MM.1S (cell line): ENCODE results near the gene MOB3B.

Source experiments
- DNase-seq: peaks from one replicate; pipeline ENCODE4 v3.0.0-alpha.2; 2015
- H2AFZ ChIP-seq: fragments of 300-600 bp; sonication (generic); 2 replicates; pipeline ENCODE4 v1.6.0; 2016; ENCODE audit warnings: antibody characterized with exemption, low read length
- H3F3A ChIP-seq: fragments of 300-600 bp; sonication (generic); 2 replicates; pipeline ENCODE4 v1.6.1; 2016; ENCODE audit warnings: mild to moderate bottlenecking, antibody characterized with exemption, low read length, moderate library complexity, mixed read lengths; ENCODE audit not compliant: insufficient read depth
- H3K27ac ChIP-seq: fragments of 300-600 bp; sonication (generic); 2 replicates; pipeline ENCODE4 v1.5.1; 2016; ENCODE audit warnings: mild to moderate bottlenecking, low read length
- H3K27me3 ChIP-seq: fragments of 300-600 bp; sonication (generic); replicated peaks from 2 replicates; pipeline ENCODE4 v1.6.0; 2016; ENCODE audit warnings: low read length; ENCODE audit not compliant: insufficient read depth
- H3K36me3 ChIP-seq: fragments of 300-600 bp; sonication (generic); replicated peaks from 2 replicates; pipeline ENCODE4 v1.6.1; 2016; ENCODE audit warnings: mild to moderate bottlenecking, low read length, mixed read lengths; ENCODE audit not compliant: insufficient read depth
- H3K4me1 ChIP-seq: fragments of 300-600 bp; sonication (generic); 2 replicates; pipeline ENCODE4 v1.6.1; 2016; ENCODE audit warnings: low read length, mixed read lengths
- H3K4me2 ChIP-seq: fragments of 300-600 bp; sonication (generic); 2 replicates; pipeline ENCODE4 v1.6.0; 2016; ENCODE audit warnings: low read depth, low read length
- H3K4me3 ChIP-seq: fragments of 300-600 bp; sonication (generic); 2 replicates; pipeline ENCODE4 v1.5.1; 2016; ENCODE audit warnings: low read length, mixed read lengths
- H3K79me2 ChIP-seq: fragments of 300-600 bp; sonication (generic); 2 replicates; pipeline ENCODE4 v1.6.1; 2016; ENCODE audit warnings: mixed run types, low read length, mixed read lengths
- H3K9ac ChIP-seq: fragments of 300-600 bp; sonication (generic); 2 replicates; pipeline ENCODE4 v1.6.1; 2016; ENCODE audit warnings: low read length, mixed read lengths
- H3K9me2 ChIP-seq: fragments of 300-600 bp; sonication (generic); replicated peaks from 2 replicates; pipeline ENCODE4 v1.6.1; 2016; ENCODE audit warnings: mild to moderate bottlenecking, low read length, mixed read lengths; ENCODE audit not compliant: insufficient read depth
- H3K9me3 ChIP-seq: fragments of 300-600 bp; sonication (generic); replicated peaks from 2 replicates; pipeline ENCODE4 v1.6.1; 2016; ENCODE audit warnings: mild to moderate bottlenecking, low read length, mixed read lengths; ENCODE audit not compliant: insufficient read depth
- H4K20me1 ChIP-seq: fragments of 300-600 bp; sonication (generic); 2 replicates; pipeline ENCODE4 v1.6.1; 2016; ENCODE audit warnings: mild to moderate bottlenecking, low read length, moderate library complexity, mixed read lengths; ENCODE audit not compliant: insufficient read depth
- CTCF ChIP-seq: fragments of 300-600 bp; sonication (generic); IDR thresholded peaks from 2 replicates; pipeline ENCODE4 v1.5.1; 2016; ENCODE audit warnings: antibody characterized with exemption, low read length, mixed read lengths
- EZH2 ChIP-seq: fragments of 300-600 bp; sonication (generic); optimal IDR thresholded peaks from 2 replicates; pipeline ENCODE3; 2017; ENCODE audit warnings: low read depth, mild to moderate bottlenecking, antibody characterized with exemption, low read length, mixed read lengths
- EZH2phosphoT487 ChIP-seq: fragments of 300-600 bp; sonication (generic); IDR thresholded peaks from 2 replicates; pipeline ENCODE4 v1.6.1; 2018; ENCODE audit warnings: antibody characterized with exemption, low read length

Gene MOB3B

GRCh38 chr9:27545471-27545870 is 15.9 kb upstream of the MOB3B start:
- no peaks in the 10 kb centered on the region for H3F3A ChIP-seq
- no peaks in the 10 kb centered on the region for H3K36me3 ChIP-seq
- H3K4me1 ChIP-seq: no peaks in the 10 kb centered on the region
- H3K4me3 ChIP-seq: no peak overlapping the region
- H3K79me2 ChIP-seq: no peaks in the 10 kb centered on the region
- TF ChIP-seq CTCF: no peak
- no peak for TF ChIP-seq EZH2
- no peak for TF ChIP-seq EZH2phosphoT487
- no peak overlapping the region for H3K4me2 ChIP-seq
- H3K9me2 ChIP-seq: no peaks in the 10 kb centered on the region
- H3K27ac ChIP-seq: no peak overlapping the region
- H3K9me3 ChIP-seq: no peaks in the 10 kb centered on the region
- no peak for DNase-seq
- no peak overlapping the region for H2AFZ ChIP-seq
- no peak overlapping the region for H3K9ac ChIP-seq
- H3K27me3 ChIP-seq: no peaks in the 10 kb centered on the region
- no peaks in the 10 kb centered on the region for H4K20me1 ChIP-seq

GRCh38 chr9:27542508-27542907 is 12.9 kb upstream of the MOB3B start:
- H4K20me1 ChIP-seq: no peaks in the 10 kb centered on the region
- H3K36me3 ChIP-seq: no peaks in the 10 kb centered on the region
- no peak overlapping the region for H3K27ac ChIP-seq
- H3F3A ChIP-seq: no peaks in the 10 kb centered on the region
- H3K9me3 ChIP-seq: no peaks in the 10 kb centered on the region
- TF ChIP-seq EZH2phosphoT487 (no peak), EZH2 (no peak), CTCF (no peak)
- H3K79me2 ChIP-seq: no peaks in the 10 kb centered on the region
- H3K4me2 ChIP-seq: no peak overlapping the region
- H3K9ac ChIP-seq: no peak overlapping the region
- no peaks in the 10 kb centered on the region for H3K27me3 ChIP-seq
- H3K4me1 ChIP-seq: no peaks in the 10 kb centered on the region
- H3K4me3 ChIP-seq: no peak overlapping the region
- H3K9me2 ChIP-seq: no peaks in the 10 kb centered on the region
- no peak overlapping the region for H2AFZ ChIP-seq
- DNase-seq: no peak

- H3K27ac ChIP-seq: no peak overlapping the region
- TF ChIP-seq EZH2 (no peak), CTCF (no peak), EZH2phosphoT487 (no peak)
Measured at GRCh38 chr9:27541740-27542139, 12.1 kb upstream of the MOB3B start.

GRCh38 chr9:27540502-27540901 is 10.9 kb upstream of the MOB3B start:
- no peak overlapping the region for H3K9ac ChIP-seq
- TF ChIP-seq CTCF (no peak), EZH2 (no peak), EZH2phosphoT487 (no peak)
- H3F3A ChIP-seq: no peaks in the 10 kb centered on the region
- no peak overlapping the region for H3K27ac ChIP-seq
- H2AFZ ChIP-seq: no peak overlapping the region
- H3K4me1 ChIP-seq: no peaks in the 10 kb centered on the region
- no peaks in the 10 kb centered on the region for H3K9me3 ChIP-seq
- no peak overlapping the region for H3K4me2 ChIP-seq
- H3K9me2 ChIP-seq: no peaks in the 10 kb centered on the region
- no peaks in the 10 kb centered on the region for H4K20me1 ChIP-seq
- no peak overlapping the region for H3K4me3 ChIP-seq
- no peaks in the 10 kb centered on the region for H3K27me3 ChIP-seq
- DNase-seq: no peak
- no peaks in the 10 kb centered on the region for H3K79me2 ChIP-seq
- H3K36me3 ChIP-seq: no peaks in the 10 kb centered on the region

More at GRCh38 chr9:27541740-27542139, 12.1 kb upstream of the MOB3B start:
- Histone ChIP-seq H3F3A (no peaks in the 10 kb centered on the region), H3K79me2 (no peaks in the 10 kb centered on the region), H3K36me3 (no peaks in the 10 kb centered on the region), H3K27me3 (no peaks in the 10 kb centered on the region), H3K4me2 (no peak overlapping the region), H3K4me3 (no peak overlapping the region), H3K9ac (no peak overlapping the region), H2AFZ (no peak overlapping the region), H3K9me3 (no peaks in the 10 kb centered on the region), H3K4me1 (no peaks in the 10 kb centered on the region), H3K9me2 (no peaks in the 10 kb centered on the region), H4K20me1 (no peaks in the 10 kb centered on the region)
- no peak for DNase-seq
